GM12864 (cell line): Measurements from ENCODE around the gene NAT16.
A peak's percentile ranks its signal among the peaks of the same experiment; 100 is the strongest.

ENCODE experiments used
- DNase-seq: peaks from one replicate; pipeline ENCODE4 v3.0.0-alpha.2; 2011; ENCODE audit warnings: low read depth
- H3K4me3 ChIP-seq: 2 replicates; pipeline ENCODE4 v1.5.1; 2011; ENCODE audit warnings: mild to moderate bottlenecking, low read depth, low read length, control low read depth
- CTCF ChIP-seq: IDR thresholded peaks from 2 replicates; pipeline ENCODE4 v1.5.1; 2011; ENCODE audit warnings: low read depth, mild to moderate bottlenecking, moderate library complexity, low read length, control low read depth, inconsistent platforms; ENCODE audit errors: missing control alignments

Gene NAT16

GRCh38 chr7:101218236-101219125, 38.4 kb upstream of the NAT16 start:
- no peak for DNase-seq
- TF ChIP-seq CTCF, result no peak
- H3K4me3 ChIP-seq, result peak overlapping the region; percentile 88

- H3K4me3 ChIP-seq, result peak within 1 kb of the TSS; percentile 88
- TF ChIP-seq CTCF, result no peak
- peak; percentile 95 for DNase-seq
These were observed 37.5 kb upstream of the NAT16 start, which contains the start of the genes PLOD3 and ZNHIT1 for GRCh38 chr7:101217388-101218235. Gene PLOD3, minus strand, starts transcription at chr7:101217581. Its CDS starts 307 bp downstream, at chr7:101217274. Gene ZNHIT1, plus strand, starts transcription at chr7:101218165. Its CDS starts 31 bp downstream, at chr7:101218196.

- DNase-seq, result no peak
- peak overlapping the region; percentile 88 for H3K4me3 ChIP-seq
- TF ChIP-seq CTCF, result peak; percentile 11
These were observed 36.8 kb upstream of the NAT16 start for GRCh38 chr7:101216860-101217387.

GRCh38 chr7:101216001-101216859, 36.1 kb upstream of the NAT16 start:
- TF ChIP-seq CTCF, result no peak
- H3K4me3 ChIP-seq, result peak overlapping the region; percentile 88
- no peak for DNase-seq

GRCh38 chr7:101212014-101212413, 31.9 kb upstream of the NAT16 start:
- no peak for DNase-seq
- H3K4me3 ChIP-seq, result no peak overlapping the region
- TF ChIP-seq CTCF, result no peak

- DNase-seq, result no peak
- H3K4me3 ChIP-seq, result no peak overlapping the region
- TF ChIP-seq CTCF, result no peak
These were observed 31.4 kb upstream of the NAT16 start for GRCh38 chr7:101211501-101211900.
